Stimulated activated CD8-positive, alpha-beta memory T cell treated with anti-CD3 and anti-CD28 coated beads, Interleukin-7, amount 100 ng/mL, for 24 hours (primary cell): ENCODE measurements around the gene ACP3.

Experiments used
- DNase-seq: peaks from one replicate; pipeline ENCODE4 v3.0.0-alpha.2; 2020; ENCODE audit warnings: low read depth

The ACP3 gene

DNA sequence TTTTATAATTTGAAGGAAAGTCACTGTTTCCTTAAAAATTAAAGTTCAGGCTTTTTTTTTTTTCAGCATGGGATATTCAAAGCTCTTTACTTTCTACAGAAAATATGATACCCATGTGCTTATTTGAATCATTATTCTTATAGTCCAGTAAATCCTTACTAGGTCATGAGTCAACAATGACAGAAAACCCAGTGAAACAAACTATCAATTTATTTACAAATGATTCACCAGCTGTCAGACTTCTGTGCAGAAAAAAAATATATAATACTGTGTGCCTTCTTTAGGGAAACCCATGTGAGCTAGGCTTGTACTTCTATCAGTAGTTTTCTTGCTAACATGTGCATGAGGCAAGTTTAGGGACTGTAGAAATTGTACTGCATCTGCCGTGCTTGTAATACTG lies 1.2 kb downstream of the ACP3 start:
- no peak for DNase-seq

DNA sequence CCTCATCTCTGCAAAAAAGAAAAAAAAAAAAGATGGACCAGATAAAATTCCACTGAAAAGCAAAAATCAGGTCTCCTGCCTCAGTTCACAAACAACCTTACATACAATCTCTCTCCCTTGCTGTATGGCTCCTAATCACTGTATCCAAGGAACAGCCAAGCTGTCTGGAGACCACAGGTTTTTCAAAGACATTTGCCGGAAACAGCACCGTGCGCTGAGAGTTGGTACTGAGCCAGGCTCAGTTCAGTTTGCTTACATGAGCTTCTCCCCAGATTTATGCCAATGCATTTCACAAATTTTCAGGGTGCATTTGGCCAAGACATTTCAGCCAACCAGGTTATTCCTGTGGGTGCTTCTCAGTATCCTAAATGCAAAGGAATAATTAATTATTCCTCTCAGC lies 4.1 kb downstream of the ACP3 start:
- no peak for DNase-seq

GRCh38 chr3:132325103-132325606 lies 7.9 kb downstream of the ACP3 start:
- no peak for DNase-seq

- DNase-seq: no peak
Measured at GRCh38 chr3:132325634-132326033, 8.4 kb downstream of the ACP3 start.

- no peak for DNase-seq
Measured at GRCh38 chr3:132326251-132326650, 9.0 kb downstream of the ACP3 start.

DNA sequence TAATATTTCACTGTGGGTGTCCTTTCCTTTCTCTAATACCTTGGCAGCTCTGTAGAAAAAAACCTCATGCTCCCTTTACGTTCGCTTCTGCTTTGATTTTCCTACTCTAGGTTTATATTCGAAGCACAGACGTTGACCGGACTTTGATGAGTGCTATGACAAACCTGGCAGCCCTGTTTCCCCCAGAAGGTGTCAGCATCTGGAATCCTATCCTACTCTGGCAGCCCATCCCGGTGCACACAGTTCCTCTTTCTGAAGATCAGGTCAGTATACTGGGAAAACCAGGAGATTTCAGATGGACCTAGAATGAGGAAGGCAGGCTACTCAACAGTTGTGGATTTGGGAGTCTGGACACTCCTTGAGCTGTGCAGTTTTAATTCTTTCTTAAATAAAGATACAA lies 14.9 kb downstream of the ACP3 start:
- no peak for DNase-seq

DNA sequence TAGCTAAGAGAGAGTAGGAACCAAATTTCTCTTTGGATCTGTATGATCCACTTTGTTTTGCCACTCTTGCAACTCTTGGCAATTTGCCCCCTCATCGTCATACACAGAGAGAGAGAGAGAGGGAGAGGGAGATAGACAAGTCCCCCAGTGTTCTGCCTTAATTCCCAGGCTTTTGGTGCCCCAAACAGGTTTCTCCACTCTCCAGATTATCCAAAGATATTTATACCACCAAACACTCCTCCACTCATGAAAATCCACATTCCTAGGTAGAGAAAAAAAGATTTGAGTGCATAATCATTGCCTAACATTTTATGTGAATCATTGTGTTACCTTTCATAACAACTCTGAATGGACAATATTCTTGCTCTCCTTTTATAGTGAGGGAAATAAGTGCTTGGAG lies 15.3 kb downstream of the ACP3 start:
- DNase-seq: no peak

DNA sequence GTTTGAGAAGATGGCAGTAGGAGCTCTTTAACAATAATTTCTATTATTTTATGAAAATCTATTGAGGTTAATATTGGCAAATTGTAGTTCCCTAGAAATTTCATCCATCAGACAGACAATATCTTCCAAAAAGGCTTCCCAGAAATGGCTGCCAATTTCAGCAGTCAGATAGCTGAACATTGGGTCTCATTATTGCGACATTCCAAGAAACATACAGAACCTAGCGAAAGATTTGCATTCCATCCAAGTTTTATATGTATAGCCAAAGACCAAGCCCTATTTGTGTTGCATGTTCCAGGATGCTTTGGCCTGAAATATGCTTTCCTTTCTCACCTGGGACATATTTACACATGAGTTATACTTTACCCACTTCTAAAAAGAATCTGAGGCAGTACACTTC lies 24.5 kb downstream of the ACP3 start:
- DNase-seq: no peak

GRCh38 chr3:132342183-132342582 lies 25.0 kb downstream of the ACP3 start:
- DNase-seq: no peak

- DNase-seq: no peak
Measured at GRCh38 chr3:132342610-132343009, 25.4 kb downstream of the ACP3 start.

DNA sequence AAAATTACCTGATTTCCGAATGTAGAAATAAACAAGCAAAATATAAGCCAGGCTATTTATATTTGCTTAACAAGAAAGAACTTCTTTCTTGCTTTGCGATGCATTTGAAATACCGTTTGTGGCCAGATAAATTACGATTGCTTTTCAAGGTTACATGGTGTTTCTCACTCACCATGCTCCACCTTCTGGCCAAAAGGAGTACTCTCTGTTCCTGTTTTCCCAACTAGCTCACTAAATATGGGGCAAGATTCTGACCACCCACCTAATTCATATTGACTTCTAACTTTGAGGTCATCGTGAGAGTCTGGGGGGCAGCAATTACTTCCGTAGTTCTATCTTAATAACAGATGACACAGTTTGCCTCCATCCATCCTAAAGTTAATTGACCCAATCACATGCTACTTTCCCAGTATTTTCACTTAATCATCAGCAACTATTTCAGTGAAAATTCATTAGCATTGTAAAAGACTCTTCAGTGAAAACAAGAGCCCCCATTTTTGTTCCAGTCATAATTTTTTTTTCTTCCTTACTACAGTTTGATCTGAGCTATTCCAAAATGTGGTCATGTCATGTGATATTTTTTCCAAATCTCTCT lies 25.9 kb downstream of the ACP3 start:
- no peak for DNase-seq

GRCh38 chr3:132344666-132345280 lies 27.6 kb downstream of the ACP3 start:
- DNase-seq: no peak

- DNase-seq: no peak
Measured at GRCh38 chr3:132346841-132347736, 29.9 kb downstream of the ACP3 start.

GRCh38 chr3:132347811-132348210 lies 30.6 kb downstream of the ACP3 start:
- no peak for DNase-seq

DNA sequence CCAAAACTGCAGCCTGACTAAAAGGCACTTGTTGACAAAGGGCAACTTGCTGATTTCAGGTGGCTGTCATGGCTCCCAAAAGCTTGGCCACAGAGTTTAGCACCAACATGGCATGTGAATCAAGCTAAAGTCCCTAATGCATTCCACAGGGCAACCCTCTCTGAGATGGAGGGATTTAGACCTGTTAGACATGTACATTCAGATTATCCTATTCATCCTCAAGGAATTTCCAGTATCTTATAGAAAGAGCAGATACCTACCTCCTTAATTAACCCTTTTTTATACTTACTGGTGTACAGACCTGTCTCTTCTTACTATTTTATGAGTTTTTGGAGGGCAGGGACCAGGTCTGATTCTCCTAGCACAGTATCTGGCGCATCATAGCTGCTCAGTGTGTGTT lies 31.3 kb downstream of the ACP3 start:
- no peak for DNase-seq

- DNase-seq: no peak
Measured at GRCh38 chr3:132350814-132351213, 33.6 kb downstream of the ACP3 start.

GRCh38 chr3:132351222-132351806 lies 34.1 kb downstream of the ACP3 start:
- DNase-seq: no peak

DNA sequence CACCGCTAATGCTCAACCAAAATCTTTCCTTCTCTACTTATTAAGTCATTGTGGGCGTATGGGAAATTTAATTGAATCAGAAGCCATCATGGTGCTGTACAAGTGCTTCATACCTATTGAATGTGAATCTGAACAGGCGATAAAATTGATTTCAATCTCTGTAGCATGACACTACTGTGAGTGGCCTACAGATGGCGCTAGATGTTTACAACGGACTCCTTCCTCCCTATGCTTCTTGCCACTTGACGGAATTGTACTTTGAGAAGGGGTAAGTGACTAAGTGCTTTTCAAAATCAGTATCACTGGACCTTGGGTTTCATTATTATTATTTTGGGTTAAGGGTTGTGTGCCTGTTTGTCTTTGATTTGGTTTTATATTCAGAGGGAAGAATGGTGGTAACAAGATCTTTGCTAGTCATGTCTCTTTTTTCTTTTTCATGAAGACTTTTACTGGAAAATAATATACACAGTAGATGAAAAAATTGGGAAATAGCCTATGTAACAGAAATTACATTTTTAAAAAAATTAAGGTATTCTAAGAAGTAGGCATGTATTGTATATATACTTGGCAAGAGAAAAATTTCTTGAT lies 35.4 kb downstream of the ACP3 start:
- DNase-seq: peak; percentile 30

GRCh38 chr3:132354916-132355702 lies 37.9 kb downstream of the ACP3 start:
- DNase-seq: no peak

DNA sequence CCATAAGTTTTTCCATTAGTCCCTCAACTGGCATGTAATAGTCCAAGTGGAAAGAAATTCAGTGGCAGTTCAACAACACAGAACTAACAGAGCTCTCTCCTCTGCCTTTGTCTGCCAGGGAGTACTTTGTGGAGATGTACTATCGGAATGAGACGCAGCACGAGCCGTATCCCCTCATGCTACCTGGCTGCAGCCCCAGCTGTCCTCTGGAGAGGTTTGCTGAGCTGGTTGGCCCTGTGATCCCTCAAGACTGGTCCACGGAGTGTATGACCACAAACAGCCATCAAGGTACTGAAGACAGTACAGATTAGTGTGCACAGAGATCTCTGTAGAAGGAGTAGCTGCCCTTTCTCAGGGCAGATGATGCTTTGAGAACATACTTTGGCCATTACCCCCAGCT lies 39.4 kb downstream of the ACP3 start:
- DNase-seq: no peak

DNA sequence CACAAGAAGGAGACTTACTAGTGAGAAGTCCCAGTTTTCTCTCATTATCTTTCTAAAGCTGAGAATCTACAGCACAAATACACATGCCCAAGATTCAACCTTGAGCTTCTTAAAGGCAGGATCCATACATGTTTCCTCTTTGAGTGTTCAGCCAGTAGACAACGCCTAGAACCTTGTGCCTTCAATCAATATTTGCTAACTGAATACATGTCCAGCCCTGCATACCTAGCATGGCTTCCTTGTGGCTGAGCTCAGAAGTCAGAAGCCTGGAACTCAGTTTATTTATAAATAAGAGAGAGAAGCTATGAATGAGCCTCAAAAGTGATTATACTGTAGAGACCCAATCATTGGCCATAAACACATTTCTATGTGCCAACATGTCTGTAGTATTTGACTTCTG lies 43.5 kb downstream of the ACP3 start:
- no peak for DNase-seq

GRCh38 chr3:132362329-132362728 lies 45.1 kb downstream of the ACP3 start:
- no peak for DNase-seq
